ENCODE results near the gene MPZL3. TPM values are rescaled to one million over a fixed set of nuclear protein-coding genes. Genes with fewer than 3 reads are reported as not detected.
A peak's percentile ranks its signal among the peaks of the same experiment; 100 is the strongest.

Gene MPZL3
- total and polyA plus RNA-seq, 2 experiments from 2014 or later, result 0.92 to 2.9 TPM

DNA sequence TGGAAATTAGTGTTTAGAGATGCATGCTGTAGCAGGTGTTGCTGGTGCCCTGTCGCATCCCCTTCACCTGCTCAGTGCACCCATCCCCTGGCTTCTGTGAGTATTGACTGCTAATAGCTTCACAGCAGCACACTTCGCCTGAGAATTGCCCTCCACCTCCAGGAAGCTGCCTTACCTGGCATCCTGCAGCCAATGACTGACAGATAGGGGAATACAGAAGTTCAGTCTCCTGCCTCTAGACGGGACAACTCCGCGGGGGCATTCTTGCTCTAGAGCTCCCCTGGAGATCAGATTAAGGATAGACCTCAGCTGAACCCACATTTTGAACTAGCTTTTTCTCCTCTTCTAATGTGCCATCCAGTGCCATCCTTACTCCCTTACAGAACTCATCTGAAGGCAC, 43.0 kb upstream of the MPZL3 start:
- Mint-ChIP-seq H3K27me3 (ENCODE audit: insufficient read depth, low read depth, poor library complexity) (no peaks in the 10 kb centered on the region), H3K4me3 (no peak overlapping the region), H3K4me1 (peaks cover 7% of the 10 kb centered on the region), H3K36me3 (ENCODE audit: low read depth) (no peaks in the 10 kb centered on the region), H3K9me3 (no peaks in the 10 kb centered on the region), H3K27ac (no peak overlapping the region)
- no peaks in the 10 kb centered on the region for H3K9me2 ChIP-seq (ENCODE audit: insufficient read depth)
- H3K4me2 ChIP-seq, result no peak overlapping the region
- no peaks in the 10 kb centered on the region for H3K79me2 ChIP-seq (replicated peaks; ENCODE audit: insufficient read depth)
- no peak overlapping the region for H3K27ac ChIP-seq (ENCODE audit: low read depth)
- H3K36me3 ChIP-seq (ENCODE audit: insufficient read depth), result no peaks in the 10 kb centered on the region
- no peak overlapping the region for H3K4me3 ChIP-seq
- 0 out of 2 replicates have a peak, but pooled peaks cover 3% of the 10 kb centered on the region for H3K4me1 ChIP-seq (ENCODE audit: insufficient read depth)
- no peaks in the 10 kb centered on the region for H3F3A ChIP-seq (replicated peaks; ENCODE audit: low read depth)
- DNase-seq (ENCODE audit: low spot score), result peak; percentile 74
- no peaks in the 10 kb centered on the region for H3K27me3 ChIP-seq (ENCODE audit: insufficient read depth)
- no peak overlapping the region for H2AFZ ChIP-seq
- ATAC-seq, result peak; percentile 84
- H4K20me1 ChIP-seq (replicated peaks; ENCODE audit: insufficient read depth), result no peaks in the 10 kb centered on the region
- TF ChIP-seq ZNF331 (CRISPR knock-in tag; IDR thresholded peaks at IDR 0.05; ENCODE audit: low read depth), result no peak
- TF ChIP-seq, protein P1, sequence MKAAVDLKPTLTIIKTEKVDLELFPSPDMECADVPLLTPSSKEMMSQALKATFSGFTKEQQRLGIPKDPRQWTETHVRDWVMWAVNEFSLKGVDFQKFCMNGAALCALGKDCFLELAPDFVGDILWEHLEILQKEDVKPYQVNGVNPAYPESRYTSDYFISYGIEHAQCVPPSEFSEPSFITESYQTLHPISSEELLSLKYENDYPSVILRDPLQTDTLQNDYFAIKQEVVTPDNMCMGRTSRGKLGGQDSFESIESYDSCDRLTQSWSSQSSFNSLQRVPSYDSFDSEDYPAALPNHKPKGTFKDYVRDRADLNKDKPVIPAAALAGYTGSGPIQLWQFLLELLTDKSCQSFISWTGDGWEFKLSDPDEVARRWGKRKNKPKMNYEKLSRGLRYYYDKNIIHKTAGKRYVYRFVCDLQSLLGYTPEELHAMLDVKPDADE (IDR thresholded peaks at IDR 0.05), result no peak
- TF ChIP-seq STAT1 (IDR thresholded peaks at IDR 0.05; ENCODE audit: unreplicated experiment), result no peak
- TF ChIP-seq, protein P2, sequence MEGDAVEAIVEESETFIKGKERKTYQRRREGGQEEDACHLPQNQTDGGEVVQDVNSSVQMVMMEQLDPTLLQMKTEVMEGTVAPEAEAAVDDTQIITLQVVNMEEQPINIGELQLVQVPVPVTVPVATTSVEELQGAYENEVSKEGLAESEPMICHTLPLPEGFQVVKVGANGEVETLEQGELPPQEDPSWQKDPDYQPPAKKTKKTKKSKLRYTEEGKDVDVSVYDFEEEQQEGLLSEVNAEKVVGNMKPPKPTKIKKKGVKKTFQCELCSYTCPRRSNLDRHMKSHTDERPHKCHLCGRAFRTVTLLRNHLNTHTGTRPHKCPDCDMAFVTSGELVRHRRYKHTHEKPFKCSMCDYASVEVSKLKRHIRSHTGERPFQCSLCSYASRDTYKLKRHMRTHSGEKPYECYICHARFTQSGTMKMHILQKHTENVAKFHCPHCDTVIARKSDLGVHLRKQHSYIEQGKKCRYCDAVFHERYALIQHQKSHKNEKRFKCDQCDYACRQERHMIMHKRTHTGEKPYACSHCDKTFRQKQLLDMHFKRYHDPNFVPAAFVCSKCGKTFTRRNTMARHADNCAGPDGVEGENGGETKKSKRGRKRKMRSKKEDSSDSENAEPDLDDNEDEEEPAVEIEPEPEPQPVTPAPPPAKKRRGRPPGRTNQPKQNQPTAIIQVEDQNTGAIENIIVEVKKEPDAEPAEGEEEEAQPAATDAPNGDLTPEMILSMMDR (conservative IDR thresholded peaks at IDR 0.05; ENCODE audit: low read depth in 2 of 2), result peak in 1 of 2 experiments; percentile 24; a peak in 2 of 4 replicates
- TF ChIP-seq NANOG (IDR thresholded peaks at IDR 0.05; ENCODE audit: borderline replicate concordance), result no peak
- TF ChIP-seq, protein P3, sequence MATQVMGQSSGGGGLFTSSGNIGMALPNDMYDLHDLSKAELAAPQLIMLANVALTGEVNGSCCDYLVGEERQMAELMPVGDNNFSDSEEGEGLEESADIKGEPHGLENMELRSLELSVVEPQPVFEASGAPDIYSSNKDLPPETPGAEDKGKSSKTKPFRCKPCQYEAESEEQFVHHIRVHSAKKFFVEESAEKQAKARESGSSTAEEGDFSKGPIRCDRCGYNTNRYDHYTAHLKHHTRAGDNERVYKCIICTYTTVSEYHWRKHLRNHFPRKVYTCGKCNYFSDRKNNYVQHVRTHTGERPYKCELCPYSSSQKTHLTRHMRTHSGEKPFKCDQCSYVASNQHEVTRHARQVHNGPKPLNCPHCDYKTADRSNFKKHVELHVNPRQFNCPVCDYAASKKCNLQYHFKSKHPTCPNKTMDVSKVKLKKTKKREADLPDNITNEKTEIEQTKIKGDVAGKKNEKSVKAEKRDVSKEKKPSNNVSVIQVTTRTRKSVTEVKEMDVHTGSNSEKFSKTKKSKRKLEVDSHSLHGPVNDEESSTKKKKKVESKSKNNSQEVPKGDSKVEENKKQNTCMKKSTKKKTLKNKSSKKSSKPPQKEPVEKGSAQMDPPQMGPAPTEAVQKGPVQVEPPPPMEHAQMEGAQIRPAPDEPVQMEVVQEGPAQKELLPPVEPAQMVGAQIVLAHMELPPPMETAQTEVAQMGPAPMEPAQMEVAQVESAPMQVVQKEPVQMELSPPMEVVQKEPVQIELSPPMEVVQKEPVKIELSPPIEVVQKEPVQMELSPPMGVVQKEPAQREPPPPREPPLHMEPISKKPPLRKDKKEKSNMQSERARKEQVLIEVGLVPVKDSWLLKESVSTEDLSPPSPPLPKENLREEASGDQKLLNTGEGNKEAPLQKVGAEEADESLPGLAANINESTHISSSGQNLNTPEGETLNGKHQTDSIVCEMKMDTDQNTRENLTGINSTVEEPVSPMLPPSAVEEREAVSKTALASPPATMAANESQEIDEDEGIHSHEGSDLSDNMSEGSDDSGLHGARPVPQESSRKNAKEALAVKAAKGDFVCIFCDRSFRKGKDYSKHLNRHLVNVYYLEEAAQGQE (IDR thresholded peaks at IDR 0.05; ENCODE audit: unreplicated experiment), result no peak

DNA sequence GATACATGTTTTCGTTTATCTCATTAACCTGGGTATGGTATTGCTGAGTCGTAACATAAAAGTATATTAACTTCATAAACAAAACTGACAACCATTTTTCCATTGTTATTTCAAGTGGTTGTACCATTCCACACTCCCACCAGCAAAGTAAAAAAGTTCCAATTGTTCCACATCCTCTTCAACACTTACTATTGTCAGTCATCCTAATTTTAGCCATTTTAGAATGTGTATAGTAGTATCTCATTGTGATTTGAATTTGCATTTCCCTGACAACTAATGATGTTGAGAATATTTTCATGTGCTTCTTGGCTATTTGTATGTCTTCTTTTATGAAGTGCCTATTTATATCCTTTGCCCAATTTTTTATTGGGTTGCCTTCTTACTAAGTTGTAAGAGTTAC, 41.9 kb upstream of the MPZL3 start:
- Mint-ChIP-seq H3K4me1 (peaks cover 7% of the 10 kb centered on the region), H3K27ac (no peak overlapping the region), H3K9me3 (no peaks in the 10 kb centered on the region), H3K4me3 (no peak overlapping the region), H3K36me3 (ENCODE audit: low read depth) (no peaks in the 10 kb centered on the region), H3K27me3 (ENCODE audit: insufficient read depth, low read depth, poor library complexity) (no peaks in the 10 kb centered on the region)
- no peak overlapping the region for H3K4me2 ChIP-seq
- 0 out of 2 replicates have a peak, but pooled peaks cover 3% of the 10 kb centered on the region for H3K4me1 ChIP-seq (ENCODE audit: insufficient read depth)
- H3K9me2 ChIP-seq (ENCODE audit: insufficient read depth), result no peaks in the 10 kb centered on the region
- no peak overlapping the region for H2AFZ ChIP-seq
- no peaks in the 10 kb centered on the region for H3F3A ChIP-seq (replicated peaks; ENCODE audit: low read depth)
- no peaks in the 10 kb centered on the region for H3K79me2 ChIP-seq (replicated peaks; ENCODE audit: insufficient read depth)
- DNase-seq (ENCODE audit: low spot score) (no peak), ATAC-seq (no peak)
- no peaks in the 10 kb centered on the region for H3K27me3 ChIP-seq (ENCODE audit: insufficient read depth)
- H3K4me3 ChIP-seq, result no peak overlapping the region
- H4K20me1 ChIP-seq (replicated peaks; ENCODE audit: insufficient read depth), result no peaks in the 10 kb centered on the region
- no peaks in the 10 kb centered on the region for H3K36me3 ChIP-seq (ENCODE audit: insufficient read depth)
- no peak overlapping the region for H3K27ac ChIP-seq (ENCODE audit: low read depth)
- TF ChIP-seq EZH2 (IDR thresholded peaks at IDR 0.05; ENCODE audit: low read depth, unreplicated experiment), result no peak
- TF ChIP-seq JUNB (IDR thresholded peaks at IDR 0.05; ENCODE audit: unreplicated experiment), result no peak
- TF ChIP-seq ZNF114 (CRISPR knock-in tag; IDR thresholded peaks at IDR 0.05), result no peak
- no peak for TF ChIP-seq POLR2AphosphoS5 (IDR thresholded peaks at IDR 0.05; ENCODE audit: low read depth)
- TF ChIP-seq EZH2phosphoT487 (IDR thresholded peaks at IDR 0.05; ENCODE audit: unreplicated experiment), result no peak
- no peak for TF ChIP-seq ZNF331 (CRISPR knock-in tag; IDR thresholded peaks at IDR 0.05; ENCODE audit: low read depth)
- no peak for TF ChIP-seq STAT1 (IDR thresholded peaks at IDR 0.05; ENCODE audit: unreplicated experiment)
- no peak for TF ChIP-seq NANOG (IDR thresholded peaks at IDR 0.05; ENCODE audit: borderline replicate concordance)
- TF ChIP-seq, protein P1 (IDR thresholded peaks at IDR 0.05), result no peak
- TF ChIP-seq, protein P3 (IDR thresholded peaks at IDR 0.05; ENCODE audit: unreplicated experiment), result no peak
- TF ChIP-seq CREB1 (CRISPR knock-in tag; IDR thresholded peaks at IDR 0.05; ENCODE audit: low read depth), result no peak

All from GM23338 (cell line).